HG02981 (cell line): ENCODE data around the gene TPSG1.

Source experiments
- ATAC-seq: cut with Tn5 transposase; IDR thresholded peaks from one replicate; pipeline ENCODE4 v1.9.1; 2021; ENCODE audit warnings: mild to moderate bottlenecking, moderate library complexity; ENCODE audit not compliant: unreplicated experiment

The TPSG1 gene

GRCh38 chr16:1181404-1182315, 43.4 kb downstream of the TPSG1 start:
- no peak for ATAC-seq

- no peak for ATAC-seq
Measured at GRCh38 chr16:1180549-1181403, 44.3 kb downstream of the TPSG1 start.

- no peak for ATAC-seq
Measured at GRCh38 chr16:1178295-1178910, 46.7 kb downstream of the TPSG1 start.

- no peak for ATAC-seq
Measured at GRCh38 chr16:1177750-1178149, 47.3 kb downstream of the TPSG1 start.

GRCh38 chr16:1177053-1177452, 48.0 kb downstream of the TPSG1 start:
- ATAC-seq: no peak

GRCh38 chr16:1176280-1176897, 48.7 kb downstream of the TPSG1 start:
- no peak for ATAC-seq

- ATAC-seq: no peak
Measured at GRCh38 chr16:1175566-1176279, 49.3 kb downstream of the TPSG1 start.

GRCh38 chr16:1174477-1175357, 50.4 kb downstream of the TPSG1 start:
- no peak for ATAC-seq

GRCh38 chr16:1173788-1174451, 51.1 kb downstream of the TPSG1 start:
- ATAC-seq: no peak

- ATAC-seq: no peak
Measured at GRCh38 chr16:1172651-1173050, 52.4 kb downstream of the TPSG1 start.

GRCh38 chr16:1171854-1172428, 53.1 kb downstream of the TPSG1 start:
- no peak for ATAC-seq
